ENCODE data around the gene ETV3. TPM values are rescaled to one million over a fixed set of nuclear protein-coding genes. Genes with fewer than 3 reads are reported as not detected.

Gene ETV3
- total RNA-seq, 1 experiment from 2014 or later = 36.3 TPM

GRCh38 chr1:157080714-157081113, 57.5 kb downstream of the ETV3 start:
- Histone ChIP-seq H3K79me1 (ENCODE audit: insufficient read depth, low read depth, low read length, poor library complexity, severe bottlenecking) (no peaks in the 10 kb centered on the region), H3K18ac (ENCODE audit: insufficient read length, low read depth, low read length) (no peak overlapping the region), H2AK5ac (ENCODE audit: insufficient read length, low read length) (no peak overlapping the region), H2BK120ac (ENCODE audit: low read depth, low read length, poor library complexity, severe bottlenecking) (no peak overlapping the region), H4K8ac (replicated peaks; ENCODE audit: insufficient read length, low read depth, low read length) (no peak overlapping the region), H3K4me2 (ENCODE audit: insufficient read depth, insufficient read length, low read length) (no peak overlapping the region), H3K9ac (ENCODE audit: extremely low read depth, insufficient read length, low read length) (no peak overlapping the region), H3T11ph (ENCODE audit: low read length) (no peak overlapping the region), H4K5ac (ENCODE audit: insufficient read length, low read depth, low read length) (no peak overlapping the region), H3K27ac (ENCODE audit: insufficient read length, low read depth, low read length) (no peak overlapping the region), H3K4me1 (ENCODE audit: insufficient read depth, low read length) (peaks cover 3% of the 10 kb centered on the region; the same call in 1 of the 2 replicates), H4K20me1 (ENCODE audit: control insufficient read depth, insufficient read depth, insufficient read length) (no peaks in the 10 kb centered on the region), H3K23me2 (ENCODE audit: insufficient read length, low read depth, low read length, poor library complexity, severe bottlenecking) (no peaks in the 10 kb centered on the region), H2BK20ac (ENCODE audit: low read depth, low read length, poor library complexity, severe bottlenecking) (no peak overlapping the region), H3K14ac (ENCODE audit: insufficient read depth, low read length) (no peak overlapping the region), H4K91ac (ENCODE audit: insufficient read length, low read depth, low read length) (no peak overlapping the region), H3K79me2 (ENCODE audit: insufficient read depth, low read length) (no peaks in the 10 kb centered on the region), H2BK5ac (ENCODE audit: insufficient read length, low read length) (no peak overlapping the region), H3K23ac (ENCODE audit: insufficient read length, low read depth, low read length) (no peak overlapping the region), H3K56ac (ENCODE audit: insufficient read length, low read depth, low read length) (no peak overlapping the region), H2BK12ac (ENCODE audit: insufficient read length, low read depth, low read length) (no peak overlapping the region), H2BK15ac (ENCODE audit: low read depth, low read length) (no peak overlapping the region), H2AFZ (ENCODE audit: low read length) (no peak overlapping the region), H3K27me3 (ENCODE audit: insufficient read depth, low read length) (no peaks in the 10 kb centered on the region), H3K4ac (ENCODE audit: low read depth, low read length) (no peak overlapping the region), H3K9me3 (ENCODE audit: control insufficient read depth, low read depth, low read length) (no peaks in the 10 kb centered on the region)
- peaks cover 3% of the 10 kb centered on the region for H3K27me3 Mint-ChIP-seq (ENCODE audit: low read depth)
- no peaks in the 10 kb centered on the region for H3K36me3 Mint-ChIP-seq (ENCODE audit: insufficient read depth in 1 of 3, low read depth in 3 of 3)
- H3K4me3 Mint-ChIP-seq = no peak overlapping the region
- WGBS (ENCODE audit: extremely low coverage, insufficient read length, low lambda C conversion rate) = no CpG with 5 or more reads among the region's 10 CpGs
- no peaks in the 10 kb centered on the region for H3K9me3 Mint-ChIP-seq
- no peak overlapping the region; a peak in 1 of 7 replicates for H3K27ac Mint-ChIP-seq
- no peak for DNase-seq
- TF ChIP-seq CTCF (conservative IDR thresholded peaks at IDR 0.05) = no peak
- H3K4me1 Mint-ChIP-seq = peaks cover 8 to 14% of the 10 kb centered on the region in 2 experiments
